Activated B cell treated with CpG ODN at 0.5 μM for 24 hours (primary cell): Measurements from ENCODE around the gene DRC7. TPM values are rescaled to one million over a fixed set of nuclear protein-coding genes. Genes with fewer than 3 reads are reported as not detected.

Experiments used
- ATAC-seq: fragments of 200-7000 bp; cut with Tn5 transposase; one replicate; pipeline ENCODE4 v1.10.0; 2021; ENCODE audit warnings: low read depth, mild to moderate bottlenecking, moderate library complexity
- CTCF ChIA-PET: fragments of 350-600 bp; sonication (Branson Sonifier 250); formaldehyde crosslinking; loops from one replicate; lab custom pipeline; 2021; ENCODE audit warnings: antibody characterized with exemption; lab: Charles Lee
- POLR2A ChIA-PET: fragments of 350-600 bp; sonication (Branson Sonifier 250); formaldehyde crosslinking; loops from one replicate; lab custom pipeline; 2021; ENCODE audit warnings: antibody characterized with exemption; lab: Charles Lee
- DNase-seq: peaks from one replicate; pipeline ENCODE4 v3.0.0; 2022
- H3K27ac Mint-ChIP-seq: one replicate; pipeline ENCODE4 v1.8.0; 2020; ENCODE audit warnings: mixed read lengths
- H3K27me3 Mint-ChIP-seq: one replicate; pipeline ENCODE4 v1.8.0; 2021; ENCODE audit warnings: mixed read lengths
- H3K36me3 Mint-ChIP-seq: one replicate; pipeline ENCODE4 v1.8.0; 2021; ENCODE audit warnings: low read depth, mixed read lengths
- H3K4me1 Mint-ChIP-seq: one replicate; pipeline ENCODE4 v1.8.0; 2021; ENCODE audit warnings: mixed read lengths
- H3K4me3 Mint-ChIP-seq: one replicate; pipeline ENCODE4 v1.8.0; 2020; ENCODE audit warnings: mild to moderate bottlenecking, mixed read lengths
- H3K9me3 Mint-ChIP-seq: one replicate; pipeline ENCODE4 v1.8.0; 2020; ENCODE audit warnings: mixed read lengths
- CTCF ChIP-seq: fragments of 200-600 bp; IDR thresholded peaks from one replicate; pipeline ENCODE4 v1.8.0; 2022; ENCODE audit warnings: antibody characterized with exemption, mild to moderate bottlenecking
- intact Hi-C: fragments of 100-400 bp; cut with micrococcal nuclease; formaldehyde crosslinking; loops from one replicate; pipeline ENCODE4 v1.15.1; 2024
- total RNA-seq: library from RNA; stranded (reverse); gene quantifications from 2 replicates; pipeline ENCODE4 v1.2.3, GENCODE V29; 2022

The DRC7 gene
- total RNA-seq, 1 donor from 2014 or later, result not detected

- H3K9me3 Mint-ChIP-seq, result no peaks in the 10 kb centered on the region
- peak; percentile 57 for ATAC-seq
- CTCF ChIA-PET, result interaction anchor here (0.8 to 1.6 kb wide), 3 partner anchors 15 to 127 kb away, joined by 4 read pairs; partner anchors contain the start of gene KATNB1
- peaks cover 11% of the 10 kb centered on the region for H3K27me3 Mint-ChIP-seq
- DNase-seq, result no peak
- POLR2A ChIA-PET, result no interaction called here
- H3K27ac Mint-ChIP-seq, result no peak overlapping the region
- intact Hi-C loops, result loop anchor here (1.0 to 2.0 kb wide), 3 partner anchors 71 to 144 kb away; no protein-coding TSS in a partner anchor
- H3K36me3 Mint-ChIP-seq, result no peaks in the 10 kb centered on the region
- no peak overlapping the region for H3K4me3 Mint-ChIP-seq
- no peak for TF ChIP-seq CTCF
- H3K4me1 Mint-ChIP-seq, result peaks cover 3% of the 10 kb centered on the region
These were observed 25.6 kb downstream of the DRC7 start for GRCh38 chr16:57720142-57720575.

GRCh38 chr16:57721356-57722209 is 27.0 kb downstream of the DRC7 start:
- no peak for ATAC-seq

GRCh38 chr16:57722210-57722499 is 27.5 kb downstream of the DRC7 start:
- intact Hi-C loops, result no loop called here
- no peak overlapping the region for H3K27ac Mint-ChIP-seq
- TF ChIP-seq CTCF, result no peak
- peaks cover 8% of the 10 kb centered on the region for H3K4me1 Mint-ChIP-seq
- no peaks in the 10 kb centered on the region for H3K27me3 Mint-ChIP-seq
- ChIA-PET CTCF (interaction anchor here (1.2 kb wide), 1 partner anchor 131 kb away, joined by 3 read pairs; no protein-coding TSS in a partner anchor), POLR2A (no interaction called here)
- H3K4me3 Mint-ChIP-seq, result no peak overlapping the region
- H3K9me3 Mint-ChIP-seq, result no peaks in the 10 kb centered on the region
- H3K36me3 Mint-ChIP-seq, result no peaks in the 10 kb centered on the region
- ATAC-seq, result no peak
- DNase-seq, result no peak

More at GRCh38 chr16:57721356-57722209, 27.0 kb downstream of the DRC7 start:
- intact Hi-C loops, result loop anchor here (2.0 kb wide), 1 partner anchor 73 kb away; no protein-coding TSS in a partner anchor
- CTCF ChIA-PET, result interaction anchor here (1.2 kb wide), 1 partner anchor 130 kb away, joined by 3 read pairs; no protein-coding TSS in a partner anchor
- Mint-ChIP-seq H3K9me3 (no peaks in the 10 kb centered on the region), H3K36me3 (no peaks in the 10 kb centered on the region), H3K4me1 (peaks cover 8% of the 10 kb centered on the region), H3K27ac (no peak overlapping the region), H3K27me3 (peaks cover 3% of the 10 kb centered on the region), H3K4me3 (no peak overlapping the region)
- TF ChIP-seq CTCF, result no peak
- no peak for DNase-seq
- POLR2A ChIA-PET, result no interaction called here

GRCh38 chr16:57722651-57723050 is 28.0 kb downstream of the DRC7 start:
- no peak for DNase-seq
- no peak for ATAC-seq
- H3K9me3 Mint-ChIP-seq, result no peaks in the 10 kb centered on the region
- CTCF ChIA-PET, result no interaction called here
- POLR2A ChIA-PET, result interaction anchor here (0.9 kb wide), 1 partner anchor 13 kb away, joined by 4 read pairs; the partner anchor contains the start of gene KATNB1
- H3K27ac Mint-ChIP-seq, result no peak overlapping the region
- H3K27me3 Mint-ChIP-seq, result no peaks in the 10 kb centered on the region
- no peak for TF ChIP-seq CTCF
- intact Hi-C loops, result no loop called here
- no peaks in the 10 kb centered on the region for H3K36me3 Mint-ChIP-seq
- H3K4me1 Mint-ChIP-seq, result peaks cover 8% of the 10 kb centered on the region
- no peak overlapping the region for H3K4me3 Mint-ChIP-seq

GRCh38 chr16:57723170-57723569 is 28.6 kb downstream of the DRC7 start:
- intact Hi-C loops, result no loop called here
- no peak for DNase-seq
- H3K27me3 Mint-ChIP-seq, result no peaks in the 10 kb centered on the region

More at GRCh38 chr16:57723170-57723569, 28.6 kb downstream of the DRC7 start:
- no peak for ATAC-seq
- Mint-ChIP-seq H3K4me1 (peaks cover 8% of the 10 kb centered on the region), H3K9me3 (no peaks in the 10 kb centered on the region), H3K27ac (no peak overlapping the region), H3K4me3 (no peak overlapping the region), H3K36me3 (no peaks in the 10 kb centered on the region)
- POLR2A ChIA-PET, result interaction anchor here (0.9 kb wide), 1 partner anchor 12 kb away, joined by 4 read pairs; the partner anchor contains the start of gene KATNB1
- no peak for TF ChIP-seq CTCF
- CTCF ChIA-PET, result no interaction called here
